Panc1 (cell line): ENCODE results near the gene LYSET. TPM values are rescaled to one million over a fixed set of nuclear protein-coding genes. Genes with fewer than 3 reads are reported as not detected.
A peak's percentile ranks its signal among the peaks of the same experiment; 100 is the strongest.

Experiments
- ATAC-seq: fragments of 200-7000 bp; cut with Tn5 transposase; 2 replicates; pipeline ENCODE4 v1.9.1; 2020; ENCODE audit warnings: mild to moderate bottlenecking, moderate library complexity
- BruUV-seq: library from RNA; stranded (reverse); fragments of 400-500 nt; replicated peaks from 2 replicates; lab custom pipeline; 2021; lab: Mats Ljungman, UMichigan
- CTCF ChIA-PET: fragments of 300-600 bp; sonication (Branson Sonifier 250); formaldehyde crosslinking; loops from one replicate; lab custom pipeline; 2022; ENCODE audit warnings: antibody characterized with exemption; lab: Charles Lee
- POLR2A ChIA-PET: fragments of 300-600 bp; sonication (Branson Sonifier 250); formaldehyde crosslinking; loops from one replicate; lab custom pipeline; 2022; ENCODE audit warnings: antibody characterized with exemption; lab: Charles Lee
- DNase-seq: peaks from one replicate; pipeline ENCODE4 v3.0.0-alpha.2; 2010; ENCODE audit warnings: low read depth, low spot score
- H3K27ac ChIP-seq: 2 replicates; pipeline ENCODE4 v1.5.1; 2011; ENCODE audit warnings: mild to moderate bottlenecking, low read length, inconsistent platforms
- H3K27me3 ChIP-seq: fragments of 200-500 bp; sonication (Bioruptor generic); 2 replicates; pipeline ENCODE4 v1.6.0; 2014; ENCODE audit warnings: low read length, inconsistent platforms; ENCODE audit not compliant: control insufficient read depth, insufficient read depth
- H3K36me3 ChIP-seq: fragments of 200-500 bp; sonication (Bioruptor generic); 2 replicates; pipeline ENCODE4 v1.5.1; 2014; ENCODE audit warnings: inconsistent platforms, mild to moderate bottlenecking, low read length, moderate library complexity; ENCODE audit not compliant: control insufficient read depth, insufficient read depth
- H3K4me1 ChIP-seq: 2 replicates; pipeline ENCODE4 v1.5.1; 2011; ENCODE audit warnings: inconsistent platforms, mild to moderate bottlenecking, low read length, moderate library complexity; ENCODE audit not compliant: control insufficient read depth, insufficient read depth
- H3K4me3 ChIP-seq, 2 experiments: 2 replicates each; pipeline ENCODE4 v1.5.1; 2011 to 2012; ENCODE audit warnings: low read depth in 2 of 2, low read length in 2 of 2, mild to moderate bottlenecking in 2 of 2, inconsistent platforms in 1 of 2, moderate library complexity in 1 of 2
- H3K9me3 ChIP-seq: fragments of 200-500 bp; sonication (Bioruptor generic); 2 replicates; pipeline ENCODE4 v1.5.1; 2014; ENCODE audit warnings: low read depth, mild to moderate bottlenecking, inconsistent platforms, low read length, moderate library complexity; ENCODE audit not compliant: control insufficient read depth, insufficient read depth
- CTCF ChIP-seq: fragments of 450-650 bp; IDR thresholded peaks from 2 replicates; pipeline ENCODE4 v1.5.1; 2017; ENCODE audit warnings: mild to moderate bottlenecking
- POLR2AphosphoS5 ChIP-seq: IDR thresholded peaks from 2 replicates; pipeline ENCODE4 v1.6.1; 2012; ENCODE audit warnings: mild to moderate bottlenecking, low read depth, low read length, moderate library complexity
- REST ChIP-seq, 2 experiments: IDR thresholded peaks; 2 replicates each; pipeline ENCODE4 v1.6.1; 2011 to 2012; ENCODE audit warnings: low read depth in 2 of 2, control low read depth in 1 of 2, low read length in 1 of 2, mild to moderate bottlenecking in 1 of 2, moderate library complexity in 1 of 2; ENCODE audit not compliant: insufficient read depth in 1 of 2
- SIN3A ChIP-seq: IDR thresholded peaks from 2 replicates; pipeline ENCODE4 v1.6.1; 2012; ENCODE audit warnings: low read depth, mild to moderate bottlenecking, low read length, moderate library complexity, borderline replicate concordance; ENCODE audit not compliant: insufficient read depth
- TCF7L2 ChIP-seq: IDR thresholded peaks from 2 replicates; pipeline ENCODE4 v1.6.1; 2011; ENCODE audit warnings: mild to moderate bottlenecking, low read depth, low read length, inconsistent platforms
- in situ Hi-C: cut with HindIII; loops from 2 replicates; pipeline ENCODE4 v1.10.0; 2016; ENCODE audit warnings: low sequenced_read_pairs, low pct_unique_long_range_greater_than_20kb
- intact Hi-C: fragments of 100-400 bp; cut with micrococcal nuclease; formaldehyde crosslinking; loops from one replicate; pipeline ENCODE4 v1.10.0; 2022; ENCODE audit not compliant: unreplicated experiment
- total RNA-seq: library from RNA; stranded (reverse); gene quantifications from one replicate; pipeline ENCODE4 v1.2.1, GENCODE V29; 2021; ENCODE audit not compliant: unreplicated experiment

Gene LYSET
- total RNA-seq, 1 experiment from 2014 or later: 20.9 TPM

- POLR2A ChIA-PET: interaction anchor here (0.6 kb wide), 2 partner anchors 8 to 1054 kb away, joined by 4 to 7 read pairs; partner anchors contain the start of gene ATXN3
- DNase-seq: no peak
Measured at GRCh38 chr14:93160353-93160801, 24.7 kb upstream of the LYSET start.

GRCh38 chr14:93161411-93161940 lies 23.6 kb upstream of the LYSET start:
- Histone ChIP-seq H3K9me3 (no peaks in the 10 kb centered on the region), H3K27me3 (no peaks in the 10 kb centered on the region), H3K4me3 (no peak overlapping the region), H3K27ac (no peak overlapping the region), H3K4me1 (no peaks in the 10 kb centered on the region), H3K36me3 (no peaks in the 10 kb centered on the region)
- DNase-seq (no peak), ATAC-seq (no peak)
- CTCF ChIA-PET: no interaction called here
- no TSS peak for BruUV-seq
- TF ChIP-seq CTCF: no peak
- no peak for TF ChIP-seq TCF7L2
- TF ChIP-seq REST (IDR thresholded peaks at IDR 0.05; ENCODE audit: insufficient read depth in 1 of 2, low read depth in 2 of 2, low read length in 1 of 2): no peak
- no peak for TF ChIP-seq POLR2AphosphoS5
- TF ChIP-seq SIN3A: no peak
- in situ Hi-C loops (no loop called here), intact Hi-C loops (no loop called here)
- POLR2A ChIA-PET: no interaction called here

More at GRCh38 chr14:93160353-93160801, 24.7 kb upstream of the LYSET start:
- ATAC-seq: peak; percentile 78; the same call in 1 of the 2 replicates
- H3K4me3 ChIP-seq: no peak overlapping the region
- no peaks in the 10 kb centered on the region for H3K36me3 ChIP-seq
- no peaks in the 10 kb centered on the region for H3K9me3 ChIP-seq
- intact Hi-C loops (no loop called here), in situ Hi-C loops (no loop called here)
- H3K4me1 ChIP-seq: no peaks in the 10 kb centered on the region
- no peaks in the 10 kb centered on the region for H3K27me3 ChIP-seq
- CTCF ChIA-PET: interaction anchor here (1.5 kb wide), 1 partner anchor 21 kb away, joined by 8 read pairs; no protein-coding TSS in a partner anchor
- TF ChIP-seq TCF7L2: no peak
- TF ChIP-seq CTCF: peak; percentile 74
- H3K27ac ChIP-seq: no peak overlapping the region
- no TSS peak for BruUV-seq
